ENCODE results near the gene ITSN1. TPM values are rescaled to one million over a fixed set of nuclear protein-coding genes. Genes with fewer than 3 reads are reported as not detected.

Gene ITSN1
- polyA plus RNA-seq, 3 donors from 2014 or later = 0.50 to 0.57 TPM; not detected in 1

DNA sequence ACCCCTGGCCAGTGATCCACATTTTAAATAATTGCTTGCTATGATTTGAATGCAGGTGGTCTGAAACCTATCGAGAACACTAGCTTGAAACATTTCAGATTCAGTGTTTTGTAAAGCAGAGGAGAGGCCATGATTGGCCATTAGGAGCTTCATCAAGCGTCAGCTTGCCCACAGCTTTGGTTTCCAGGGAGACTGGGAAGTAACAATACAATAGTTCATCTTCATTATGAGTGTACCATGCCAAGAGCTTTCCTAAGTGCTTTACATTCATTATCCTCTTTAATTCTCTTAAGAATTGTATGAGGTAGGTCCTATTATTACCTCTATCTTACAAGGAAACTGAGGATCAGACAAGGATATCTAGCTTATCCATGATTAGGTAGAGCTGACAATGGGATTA lies 301.0 kb downstream of the ITSN1 start:
- no peak for DNase-seq
- peaks cover 8% of the 10 kb centered on the region in 3 donors for H3K27me3 Mint-ChIP-seq (ENCODE audit: low read depth in 3 of 3)
- H3K4me1 Mint-ChIP-seq = peaks cover 40 to 44% of the 10 kb centered on the region in 2 donors
- H3K4me3 Mint-ChIP-seq = no peak overlapping the region
- no peaks in the 10 kb centered on the region for H3K9me3 Mint-ChIP-seq
- peak overlapping the region in 1 of 6 donors; percentile 40 for H3K27ac Mint-ChIP-seq
- no peaks in the 10 kb centered on the region for H3K36me3 Mint-ChIP-seq

DNA sequence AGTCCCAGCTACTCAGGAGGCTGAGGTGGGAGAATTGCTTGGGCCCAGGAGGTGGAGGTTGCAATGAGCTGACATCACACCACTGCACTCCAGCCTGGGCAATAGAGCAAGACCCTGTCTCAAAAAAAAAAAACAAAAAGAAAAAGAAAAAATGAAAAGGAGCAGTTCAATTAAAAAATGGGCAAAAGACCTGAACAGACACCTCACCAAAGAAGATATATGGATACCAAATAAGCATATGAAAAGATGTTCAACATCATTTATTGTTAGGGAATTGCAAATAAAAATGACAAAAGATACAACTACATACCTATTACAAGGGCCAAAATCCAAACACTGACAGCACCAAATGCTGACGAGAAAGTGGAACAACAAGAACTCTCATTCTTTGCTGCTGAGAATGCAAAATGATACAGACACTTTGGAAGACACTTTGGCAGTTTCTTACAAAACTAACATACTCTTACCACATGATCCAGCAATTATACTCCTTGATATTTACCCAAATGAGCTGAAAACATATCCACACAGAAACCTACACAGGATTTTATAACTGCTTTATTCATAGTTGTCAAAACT lies 302.0 kb downstream of the ITSN1 start:
- Mint-ChIP-seq H3K27me3 (ENCODE audit: low read depth in 3 of 3) (peaks cover 12 to 17% (median 15%) of the 10 kb centered on the region in 3 donors), H3K9me3 (no peaks in the 10 kb centered on the region), H3K27ac (peak overlapping the region in 5 of 6 donors; percentile 21 to 80 (median 72)), H3K4me1 (peaks cover 46 to 49% of the 10 kb centered on the region in 2 donors), H3K36me3 (no peaks in the 10 kb centered on the region), H3K4me3 (no peak overlapping the region)
- DNase-seq = no peak

GRCh38 chr21:33945652-33946270 lies 303.5 kb downstream of the ITSN1 start:
- Mint-ChIP-seq H3K27me3 (ENCODE audit: low read depth in 3 of 3) (peaks cover 14 to 25% (median 15%) of the 10 kb centered on the region in 3 donors), H3K4me3 (peak overlapping the region in 3 of 5 donors; percentile 17 to 57 (median 37)), H3K4me1 (peaks cover 59 to 64% of the 10 kb centered on the region in 2 donors), H3K9me3 (no peaks in the 10 kb centered on the region), H3K36me3 (no peaks in the 10 kb centered on the region), H3K27ac (peak overlapping the region; percentile 96 to 99 (median 98))
- no peak for DNase-seq

GRCh38 chr21:33947451-33948095 lies 305.3 kb downstream of the ITSN1 start:
- peak overlapping the region; percentile 96 to 99 (median 98) for H3K27ac Mint-ChIP-seq
- H3K4me1 Mint-ChIP-seq = peaks cover 71 to 80% of the 10 kb centered on the region in 2 donors
- H3K27me3 Mint-ChIP-seq (ENCODE audit: low read depth in 3 of 3) = peaks cover 14 to 25% (median 15%) of the 10 kb centered on the region in 3 donors
- H3K9me3 Mint-ChIP-seq = no peaks in the 10 kb centered on the region
- peak overlapping the region; percentile 61 to 82 (median 76) for H3K4me3 Mint-ChIP-seq
- no peaks in the 10 kb centered on the region for H3K36me3 Mint-ChIP-seq
- peak; percentile 86 to 88 (median 86) for DNase-seq

DNA sequence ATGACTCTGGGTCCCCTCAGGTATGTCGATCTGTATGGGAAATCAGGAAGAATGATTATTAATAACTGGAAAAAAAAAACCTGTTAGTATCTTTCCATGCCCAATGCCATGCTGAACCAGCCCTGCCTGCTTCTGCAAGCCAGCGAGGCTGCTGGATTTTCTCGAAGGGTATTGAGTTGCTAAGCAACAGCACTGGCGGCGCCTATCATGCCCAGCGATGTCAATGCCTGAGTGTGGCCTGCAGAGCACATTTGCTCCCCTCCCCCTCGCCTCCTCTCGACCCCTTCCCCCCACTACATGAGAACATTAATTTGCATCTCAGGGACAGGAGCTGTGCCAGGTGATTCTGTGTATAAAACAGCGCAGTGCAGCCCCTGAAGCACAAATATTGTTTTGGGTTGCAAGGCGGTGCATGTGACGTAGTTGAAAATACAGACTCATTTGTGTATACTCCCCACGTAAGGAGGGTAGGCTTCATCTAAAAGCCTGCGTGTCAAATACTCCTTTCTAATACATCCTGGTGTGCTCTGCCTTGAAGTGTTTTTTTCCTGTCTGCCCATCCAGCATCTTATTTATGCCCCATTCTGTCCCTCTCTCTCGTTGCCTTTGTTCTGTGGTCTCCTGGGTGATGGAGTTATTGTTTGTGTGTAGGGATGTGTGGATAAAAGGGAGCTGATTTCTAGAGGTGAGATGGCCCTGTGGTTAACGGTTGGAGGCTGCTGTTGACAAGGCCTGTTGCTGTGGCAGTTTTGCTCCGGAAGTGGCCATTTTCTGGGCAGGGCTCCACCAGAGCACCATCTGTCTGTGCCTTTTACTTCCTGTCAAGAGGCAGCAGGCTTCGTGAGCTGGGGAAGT lies 306.0 kb downstream of the ITSN1 start:
- Mint-ChIP-seq H3K27ac (peak overlapping the region; percentile 96 to 99 (median 98)), H3K9me3 (no peaks in the 10 kb centered on the region), H3K4me3 (peak overlapping the region; percentile 61 to 82 (median 76)), H3K4me1 (peaks cover 79 to 87% of the 10 kb centered on the region in 2 donors), H3K36me3 (no peaks in the 10 kb centered on the region), H3K27me3 (ENCODE audit: low read depth in 3 of 3) (peaks cover 14 to 25% (median 15%) of the 10 kb centered on the region in 3 donors)
- peak; percentile 95 to 96 (median 96) for DNase-seq

DNA sequence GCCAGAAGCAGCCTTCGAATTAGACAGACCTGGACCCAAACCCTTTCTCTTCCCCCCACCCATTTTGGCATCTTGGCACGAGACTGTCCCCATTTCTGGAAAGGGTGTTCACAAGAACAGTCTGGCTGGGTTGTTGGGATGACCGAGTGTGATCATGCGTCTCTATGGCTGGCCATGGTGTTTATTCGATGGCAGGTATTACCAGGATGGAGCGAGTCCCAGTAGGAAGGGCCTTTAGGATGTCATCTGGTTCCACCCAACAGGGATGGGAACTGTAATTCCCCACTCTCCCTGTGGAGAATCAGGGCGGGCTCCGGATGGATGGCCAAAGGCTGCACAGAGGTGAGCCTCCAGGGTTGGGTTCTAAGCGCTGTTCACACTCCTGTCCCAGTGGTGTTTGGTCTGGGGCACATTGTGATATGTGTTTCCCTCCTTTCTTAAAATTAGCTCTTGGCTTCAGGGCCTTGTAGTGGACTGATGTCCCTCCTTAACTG lies 306.7 kb downstream of the ITSN1 start:
- H3K4me1 Mint-ChIP-seq = peaks cover 80 to 87% of the 10 kb centered on the region in 2 donors
- no peaks in the 10 kb centered on the region for H3K36me3 Mint-ChIP-seq
- no peak for DNase-seq

More for the DNA sequence above, 306.7 kb downstream of the ITSN1 start:
- Mint-ChIP-seq H3K27ac (peak overlapping the region; percentile 96 to 99 (median 98)), H3K9me3 (no peaks in the 10 kb centered on the region), H3K4me3 (peak overlapping the region; percentile 61 to 82 (median 76)), H3K27me3 (ENCODE audit: low read depth in 3 of 3) (peaks cover 14 to 25% (median 15%) of the 10 kb centered on the region in 3 donors)

Other genes with a start within 250 kb of the ITSN1 start
- gene IFNGR2, start 239.1 kb upstream of the ITSN1 start, polyA plus RNA-seq = 1 to 10 TPM in 1 of 3 donors, under 1 TPM in 2; 0.35 to 2.0 (median 0.77) TPM
- gene TMEM50B, start 162.5 kb upstream of the ITSN1 start, polyA plus RNA-seq = 10 to 100 TPM; 44.2 to 58.4 (median 56.4) TPM
- gene DNAJC28, start 150.8 kb upstream of the ITSN1 start, polyA plus RNA-seq = under 1 TPM in 1 of 3 donors, not detected in 2; 1.00 TPM
- 10 to 100 TPM; 26.4 to 43.8 (median 36.3) TPM for gene GART, start 100.4 kb upstream of the ITSN1 start, polyA plus RNA-seq
- gene SON, start 99.5 kb upstream of the ITSN1 start, polyA plus RNA-seq = 100 to 1,000 TPM; 249 to 673 (median 267) TPM
- gene DONSON, start 53.8 kb upstream of the ITSN1 start, polyA plus RNA-seq = 1 to 10 TPM; 2.3 to 3.7 (median 3.2) TPM
- 10 to 100 TPM; 28.8 to 50.2 (median 29.6) TPM for gene CRYZL1, start 760 bp upstream of the ITSN1 start, polyA plus RNA-seq